Karpas-422 (cell line): ENCODE measurements around the gene TRHDE. TPM values are rescaled to one million over a fixed set of nuclear protein-coding genes. Genes with fewer than 3 reads are reported as not detected.

Experiments used
- DNase-seq: peaks from one replicate; pipeline ENCODE4 v3.0.0-alpha.2; 2015
- H2AFZ ChIP-seq: fragments of 200-600 bp; sonication (generic); 2 replicates; pipeline ENCODE4 v1.6.1; 2014; ENCODE audit warnings: antibody characterized with exemption, low read length, mixed read lengths
- H3K27ac ChIP-seq: fragments of 200-600 bp; sonication (generic); 2 replicates; pipeline ENCODE4 v1.5.1; 2014; ENCODE audit warnings: mild to moderate bottlenecking, low read length, moderate library complexity
- H3K27me3 ChIP-seq: fragments of 200-600 bp; sonication (generic); 2 replicates; pipeline ENCODE4 v1.6.1; 2014; ENCODE audit warnings: low read length, mixed read lengths
- H3K36me3 ChIP-seq: fragments of 200-600 bp; sonication (generic); 2 replicates; pipeline ENCODE4 v1.6.1; 2014; ENCODE audit warnings: low read length, mixed read lengths; ENCODE audit not compliant: insufficient read depth
- H3K4me1 ChIP-seq: fragments of 200-600 bp; sonication (generic); 2 replicates; pipeline ENCODE4 v1.6.1; 2014; ENCODE audit warnings: mild to moderate bottlenecking, low read length, mixed read lengths
- H3K4me2 ChIP-seq: fragments of 200-600 bp; sonication (generic); 2 replicates; pipeline ENCODE4 v1.6.1; 2014; ENCODE audit warnings: low read length, low read depth, mild to moderate bottlenecking; ENCODE audit not compliant: poor library complexity, severe bottlenecking
- H3K4me3 ChIP-seq: fragments of 200-600 bp; sonication (generic); 2 replicates; pipeline ENCODE4 v1.5.1; 2014; ENCODE audit warnings: mild to moderate bottlenecking, antibody characterized with exemption, low read length, mixed read lengths
- H3K79me2 ChIP-seq: fragments of 200-600 bp; sonication (generic); 2 replicates; pipeline ENCODE4 v1.6.1; 2014; ENCODE audit warnings: mild to moderate bottlenecking, low read length, mixed read lengths
- H3K9ac ChIP-seq: fragments of 200-600 bp; sonication (generic); 2 replicates; pipeline ENCODE4 v1.6.0; 2014; ENCODE audit warnings: low read length
- H3K9me2 ChIP-seq: fragments of 200-600 bp; sonication (generic), shearing (Covaris generic); replicated peaks from 2 replicates; pipeline ENCODE4 v1.6.0; 2014; ENCODE audit warnings: mild to moderate bottlenecking, low read length, moderate library complexity; ENCODE audit not compliant: insufficient read depth
- H3K9me3 ChIP-seq: fragments of 300-700, 200-600 bp; sonication (generic); 2 replicates; pipeline ENCODE4 v1.6.1; 2014; ENCODE audit warnings: low read length, mixed read lengths
- H4K20me1 ChIP-seq: fragments of 200-600 bp; sonication (generic); 2 replicates; pipeline ENCODE4 v1.6.1; 2014; ENCODE audit warnings: mild to moderate bottlenecking, antibody characterized with exemption, low read length, low read depth; ENCODE audit not compliant: insufficient read depth
- total RNA-seq: library from RNA; depleted of rRNA; stranded (reverse); fragments of >200 nt; shearing (Covaris generic); gene quantifications from 2 replicates; pipeline ENCODE4 v1.2.3, GENCODE V29; 2014; ENCODE audit warnings: low replicate concordance

TRHDE gene
- total RNA-seq, 1 experiment from 2014 or later, result not detected

GRCh38 chr12:72311946-72312345, 39.8 kb downstream of the TRHDE start:
- Histone ChIP-seq H3K27ac (no peak overlapping the region), H3K27me3 (no peaks in the 10 kb centered on the region), H2AFZ (no peak overlapping the region), H3K4me1 (no peaks in the 10 kb centered on the region), H3K36me3 (no peaks in the 10 kb centered on the region), H3K9ac (no peak overlapping the region), H3K4me3 (no peak overlapping the region), H3K4me2 (no peak overlapping the region), H3K9me3 (no peaks in the 10 kb centered on the region), H3K79me2 (no peaks in the 10 kb centered on the region), H4K20me1 (no peaks in the 10 kb centered on the region), H3K9me2 (no peaks in the 10 kb centered on the region)
- no peak for DNase-seq

GRCh38 chr12:72313806-72314205, 41.6 kb downstream of the TRHDE start:
- Histone ChIP-seq H3K27ac (no peak overlapping the region), H3K36me3 (no peaks in the 10 kb centered on the region), H2AFZ (no peak overlapping the region), H3K27me3 (no peaks in the 10 kb centered on the region), H3K9ac (no peak overlapping the region), H3K4me2 (no peak overlapping the region), H3K9me3 (no peaks in the 10 kb centered on the region), H3K4me3 (no peak overlapping the region), H3K79me2 (no peaks in the 10 kb centered on the region), H3K4me1 (no peaks in the 10 kb centered on the region), H4K20me1 (no peaks in the 10 kb centered on the region), H3K9me2 (no peaks in the 10 kb centered on the region)
- no peak for DNase-seq

GRCh38 chr12:72315858-72316257, 43.7 kb downstream of the TRHDE start:
- Histone ChIP-seq H3K27ac (no peak overlapping the region), H3K4me1 (no peaks in the 10 kb centered on the region), H3K9ac (no peak overlapping the region), H3K9me3 (no peaks in the 10 kb centered on the region), H3K9me2 (no peaks in the 10 kb centered on the region), H3K4me3 (no peak overlapping the region), H2AFZ (no peak overlapping the region), H4K20me1 (no peaks in the 10 kb centered on the region), H3K79me2 (no peaks in the 10 kb centered on the region), H3K27me3 (no peaks in the 10 kb centered on the region), H3K36me3 (no peaks in the 10 kb centered on the region), H3K4me2 (no peak overlapping the region)
- no peak for DNase-seq

GRCh38 chr12:72318341-72318740, 46.2 kb downstream of the TRHDE start:
- Histone ChIP-seq H3K4me3 (no peak overlapping the region), H3K4me1 (no peaks in the 10 kb centered on the region), H3K9me3 (no peaks in the 10 kb centered on the region), H2AFZ (no peak overlapping the region), H3K9me2 (no peaks in the 10 kb centered on the region), H3K79me2 (no peaks in the 10 kb centered on the region), H3K27me3 (no peaks in the 10 kb centered on the region), H3K27ac (no peak overlapping the region), H3K9ac (no peak overlapping the region), H4K20me1 (no peaks in the 10 kb centered on the region), H3K36me3 (no peaks in the 10 kb centered on the region), H3K4me2 (no peak overlapping the region)
- no peak for DNase-seq

- Histone ChIP-seq H3K4me3 (no peak overlapping the region), H2AFZ (no peak overlapping the region), H3K9ac (no peak overlapping the region), H3K36me3 (no peaks in the 10 kb centered on the region), H3K4me2 (no peak overlapping the region), H3K4me1 (no peaks in the 10 kb centered on the region), H3K27ac (no peak overlapping the region), H3K79me2 (no peaks in the 10 kb centered on the region), H3K9me2 (no peaks in the 10 kb centered on the region), H3K27me3 (no peaks in the 10 kb centered on the region), H4K20me1 (no peaks in the 10 kb centered on the region), H3K9me3 (no peaks in the 10 kb centered on the region)
- no peak for DNase-seq
These were observed 51.7 kb downstream of the TRHDE start for GRCh38 chr12:72323881-72324280.

- DNase-seq, result no peak
These were observed 58.1 kb downstream of the TRHDE start for GRCh38 chr12:72330301-72330700.

GRCh38 chr12:72330784-72331183, 58.6 kb downstream of the TRHDE start:
- H4K20me1 ChIP-seq, result no peaks in the 10 kb centered on the region
- H3K9me3 ChIP-seq, result no peaks in the 10 kb centered on the region
- no peaks in the 10 kb centered on the region for H3K4me1 ChIP-seq
- H3K9me2 ChIP-seq, result no peaks in the 10 kb centered on the region
- no peak for DNase-seq
- H3K79me2 ChIP-seq, result no peaks in the 10 kb centered on the region
- no peak overlapping the region for H3K9ac ChIP-seq
- H2AFZ ChIP-seq, result no peak overlapping the region
- H3K27ac ChIP-seq, result no peak overlapping the region
- no peak overlapping the region for H3K4me3 ChIP-seq
- no peak overlapping the region for H3K4me2 ChIP-seq
- peaks cover 3% of the 10 kb centered on the region; the same call in 1 of the 2 replicates for H3K27me3 ChIP-seq
- H3K36me3 ChIP-seq, result no peaks in the 10 kb centered on the region

More at GRCh38 chr12:72330301-72330700, 58.1 kb downstream of the TRHDE start:
- Histone ChIP-seq H3K79me2 (no peaks in the 10 kb centered on the region), H3K27ac (no peak overlapping the region), H4K20me1 (no peaks in the 10 kb centered on the region), H3K4me3 (no peak overlapping the region), H3K9me3 (no peaks in the 10 kb centered on the region), H3K27me3 (peaks cover 3% of the 10 kb centered on the region; the same call in 1 of the 2 replicates), H3K4me1 (no peaks in the 10 kb centered on the region), H3K36me3 (no peaks in the 10 kb centered on the region), H3K9ac (no peak overlapping the region), H2AFZ (no peak overlapping the region), H3K9me2 (no peaks in the 10 kb centered on the region), H3K4me2 (no peak overlapping the region)

GRCh38 chr12:72337382-72337781, 65.2 kb downstream of the TRHDE start:
- Histone ChIP-seq H3K4me3 (no peak overlapping the region), H2AFZ (no peak overlapping the region), H3K27ac (no peak overlapping the region), H3K36me3 (no peaks in the 10 kb centered on the region), H4K20me1 (no peaks in the 10 kb centered on the region), H3K9me2 (no peaks in the 10 kb centered on the region), H3K9ac (no peak overlapping the region), H3K4me1 (no peaks in the 10 kb centered on the region), H3K79me2 (no peaks in the 10 kb centered on the region), H3K27me3 (no peaks in the 10 kb centered on the region), H3K9me3 (no peaks in the 10 kb centered on the region), H3K4me2 (no peak overlapping the region)
- DNase-seq, result no peak

- H3K27me3 ChIP-seq, result no peaks in the 10 kb centered on the region
- H3K27ac ChIP-seq, result no peak overlapping the region
- no peaks in the 10 kb centered on the region for H3K79me2 ChIP-seq
- no peaks in the 10 kb centered on the region for H3K9me3 ChIP-seq
- no peak overlapping the region for H2AFZ ChIP-seq
- H4K20me1 ChIP-seq, result no peaks in the 10 kb centered on the region
- H3K4me2 ChIP-seq, result no peak overlapping the region
- H3K36me3 ChIP-seq, result no peaks in the 10 kb centered on the region
- H3K4me1 ChIP-seq, result no peaks in the 10 kb centered on the region
- H3K9ac ChIP-seq, result no peak overlapping the region
- no peak overlapping the region for H3K4me3 ChIP-seq
- no peak for DNase-seq
- H3K9me2 ChIP-seq, result no peaks in the 10 kb centered on the region
These were observed 65.8 kb downstream of the TRHDE start for GRCh38 chr12:72337946-72338345.
